Measurements from ENCODE around the gene ETHE1.
"Not testable (repeated sequence)": the region's sequence is repeated elsewhere in the genome, so short reads cannot be mapped to it uniquely, and the experiment has no call there.

Gene ETHE1

GRCh38 chr19:43551399-43552197 is 24.6 kb upstream of the ETHE1 start:
- DNase-seq, result no peak

GRCh38 chr19:43548706-43549105 is 21.7 kb upstream of the ETHE1 start:
- DNase-seq, result no peak

- not testable (repeated sequence) for DNase-seq
Measured at GRCh38 chr19:43547926-43548325, 20.9 kb upstream of the ETHE1 start.

GRCh38 chr19:43546581-43546980 is 19.6 kb upstream of the ETHE1 start:
- DNase-seq, result no peak

GRCh38 chr19:43545981-43546380 is 19.0 kb upstream of the ETHE1 start:
- DNase-seq, result no peak

GRCh38 chr19:43545276-43545675 is 18.3 kb upstream of the ETHE1 start:
- DNase-seq, result no peak

- no peak for DNase-seq
Measured at GRCh38 chr19:43544077-43544476, 17.1 kb upstream of the ETHE1 start.

GRCh38 chr19:43541920-43542650 is 15.1 kb upstream of the ETHE1 start:
- no peak for DNase-seq

GRCh38 chr19:43540381-43540780 is 13.4 kb upstream of the ETHE1 start:
- DNase-seq, result no peak

- DNase-seq, result no peak
Measured at GRCh38 chr19:43538922-43539321, 11.9 kb upstream of the ETHE1 start.

GRCh38 chr19:43534816-43535761 is 8.1 kb upstream of the ETHE1 start:
- no peak for DNase-seq

GRCh38 chr19:43534305-43534815 is 7.4 kb upstream of the ETHE1 start:
- DNase-seq, result no peak

GRCh38 chr19:43533546-43534304 is 6.7 kb upstream of the ETHE1 start:
- peak; percentile 75 for DNase-seq

- peak; percentile 83 for DNase-seq
Measured at GRCh38 chr19:43532962-43533545, 6.1 kb upstream of the ETHE1 start, which contains the start of gene ZNF575. ZNF575 (plus strand) TSS chr19:43533188; CDS start chr19:43534423, 1,235 bp downstream.

GRCh38 chr19:43532571-43532961 is 5.6 kb upstream of the ETHE1 start:
- peak; percentile 61 for DNase-seq

GRCh38 chr19:43527860-43528622 is 1.0 kb upstream of the ETHE1 start:
- peak; percentile 26 for DNase-seq

- DNase-seq, result no peak
Measured at GRCh38 chr19:43525836-43526771, 897 bp downstream of the ETHE1 start.

GRCh38 chr19:43524922-43525835 is 1.8 kb downstream of the ETHE1 start:
- DNase-seq, result no peak
